ENCODE data around the gene PEX14. TPM values are rescaled to one million over a fixed set of nuclear protein-coding genes. Genes with fewer than 3 reads are reported as not detected.
A peak's percentile ranks its signal among the peaks of the same experiment; 100 is the strongest.

The PEX14 gene
- total and polyA plus RNA-seq, 8 donors = 8.2 to 26.3 (median 12.6) TPM

DNA sequence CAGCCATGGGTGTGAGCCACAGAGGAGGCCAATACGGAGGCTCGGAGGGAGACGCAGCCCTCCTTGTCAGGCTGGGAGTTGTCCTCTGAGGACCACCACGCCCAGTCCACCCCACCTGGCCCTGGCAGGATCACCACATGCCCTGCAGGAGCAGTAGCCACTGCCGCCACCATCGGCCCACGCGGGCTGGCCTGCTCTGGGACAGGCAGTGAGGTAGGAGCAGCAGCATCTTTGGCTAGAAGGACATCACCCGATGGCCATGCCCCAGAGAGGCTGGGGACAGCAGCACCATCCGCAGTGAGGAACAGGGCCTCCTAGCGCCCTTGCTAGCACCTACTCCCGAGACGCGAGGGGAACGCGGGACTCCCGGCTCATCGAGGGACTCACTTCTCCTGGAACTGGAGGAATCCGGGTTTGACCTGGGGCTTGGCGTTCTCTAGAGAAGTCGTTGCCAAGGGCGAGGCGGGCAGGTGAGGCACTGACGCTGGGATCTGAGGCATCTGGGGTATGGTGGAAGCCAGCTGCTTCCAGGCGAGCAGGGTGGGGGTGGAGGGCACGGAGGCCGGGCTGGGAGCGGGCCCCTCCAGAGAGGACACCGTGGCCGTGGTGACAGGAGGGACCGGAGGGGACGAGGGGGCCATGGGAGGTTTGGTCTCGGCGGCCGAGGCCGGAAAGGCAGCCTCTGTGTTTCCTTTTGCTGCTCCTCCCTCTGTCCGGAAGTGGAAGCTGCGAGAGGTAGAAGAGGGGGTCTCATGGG is 172.8 kb downstream of the PEX14 start:
- Histone ChIP-seq H3K36me3 (peaks cover 37 to 100% (median 82%) of the 10 kb centered on the region in 4 donors), H3K4me3 (no peak overlapping the region), H3K27me3 (no peaks in the 10 kb centered on the region), H3K4me1 (peaks cover 8 to 77% (median 33%) of the 10 kb centered on the region in 4 donors), H3K9me3 (no peaks in the 10 kb centered on the region), H3K27ac (peak overlapping the region in 2 of 5 donors; percentile 59 to 78)
- intact Hi-C loops (cut with DNase I; ENCODE audit: low total_unique reads) = no loop called here
- no peak for DNase-seq
- WGBS, 5 donors = 83 to 94% (median 84%) methylated on average over 34 to 38 of the region's 38 CpGs
- TF ChIP-seq POLR2AphosphoS5 (IDR thresholded peaks at IDR 0.05) (no peak), POLR2A (IDR thresholded peaks at IDR 0.05) (no peak), EP300 (IDR thresholded peaks at IDR 0.05) (no peak)
- TF ChIP-seq, protein P1, sequence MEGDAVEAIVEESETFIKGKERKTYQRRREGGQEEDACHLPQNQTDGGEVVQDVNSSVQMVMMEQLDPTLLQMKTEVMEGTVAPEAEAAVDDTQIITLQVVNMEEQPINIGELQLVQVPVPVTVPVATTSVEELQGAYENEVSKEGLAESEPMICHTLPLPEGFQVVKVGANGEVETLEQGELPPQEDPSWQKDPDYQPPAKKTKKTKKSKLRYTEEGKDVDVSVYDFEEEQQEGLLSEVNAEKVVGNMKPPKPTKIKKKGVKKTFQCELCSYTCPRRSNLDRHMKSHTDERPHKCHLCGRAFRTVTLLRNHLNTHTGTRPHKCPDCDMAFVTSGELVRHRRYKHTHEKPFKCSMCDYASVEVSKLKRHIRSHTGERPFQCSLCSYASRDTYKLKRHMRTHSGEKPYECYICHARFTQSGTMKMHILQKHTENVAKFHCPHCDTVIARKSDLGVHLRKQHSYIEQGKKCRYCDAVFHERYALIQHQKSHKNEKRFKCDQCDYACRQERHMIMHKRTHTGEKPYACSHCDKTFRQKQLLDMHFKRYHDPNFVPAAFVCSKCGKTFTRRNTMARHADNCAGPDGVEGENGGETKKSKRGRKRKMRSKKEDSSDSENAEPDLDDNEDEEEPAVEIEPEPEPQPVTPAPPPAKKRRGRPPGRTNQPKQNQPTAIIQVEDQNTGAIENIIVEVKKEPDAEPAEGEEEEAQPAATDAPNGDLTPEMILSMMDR (IDR thresholded peaks at IDR 0.05) = no peak

DNA sequence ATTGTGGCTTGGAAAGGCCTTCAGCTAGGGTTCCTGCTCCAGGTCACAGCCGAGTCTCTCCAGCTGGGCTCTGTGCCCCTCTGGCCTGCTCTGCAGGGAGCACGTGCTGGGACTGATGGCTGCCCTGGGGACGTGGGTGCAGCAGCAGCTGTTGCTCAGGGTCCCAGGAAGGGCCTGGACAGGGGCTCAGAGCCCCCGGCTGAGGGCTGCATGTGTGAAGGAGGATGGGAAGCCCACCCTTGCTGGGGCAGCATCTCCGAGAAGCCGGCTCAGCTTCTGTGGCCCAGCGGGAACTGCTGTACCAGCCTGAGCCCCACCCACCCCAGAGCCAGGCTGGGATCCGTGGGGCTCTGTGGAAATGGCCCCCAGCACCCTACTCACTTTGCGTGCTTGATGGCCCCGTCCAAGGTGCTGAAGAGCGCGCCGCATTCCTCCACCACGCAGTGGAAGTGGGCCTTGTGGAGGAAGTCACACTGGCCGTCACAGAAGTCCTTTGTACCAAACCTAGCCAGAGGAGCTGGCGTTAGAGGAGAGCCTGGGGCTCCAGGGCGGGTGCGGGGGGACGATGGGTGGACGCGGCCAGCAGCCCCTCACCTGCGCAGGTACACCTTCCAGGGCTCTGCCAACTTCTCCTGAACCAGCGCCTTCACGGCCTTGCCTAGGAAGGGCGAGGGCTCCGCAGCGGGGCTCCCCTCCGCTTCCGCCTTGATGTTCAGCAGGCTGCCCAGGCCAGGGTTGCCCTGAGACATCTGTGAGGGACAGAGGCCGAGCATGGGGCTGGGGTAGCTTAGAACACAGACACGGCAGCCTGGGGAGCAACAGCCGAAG is 174.2 kb downstream of the PEX14 start:
- Histone ChIP-seq H3K27ac (peak overlapping the region in 2 of 5 donors; percentile 31 to 78), H3K27me3 (no peaks in the 10 kb centered on the region), H3K4me3 (no peak overlapping the region), H3K4me1 (peaks cover 9 to 81% (median 41%) of the 10 kb centered on the region in 4 donors), H3K36me3 (peaks cover 40 to 100% (median 82%) of the 10 kb centered on the region in 4 donors), H3K9me3 (no peaks in the 10 kb centered on the region)
- no peak for DNase-seq
- 75 to 89% (median 82%) methylated on average over 24 to 32 of the region's 32 CpGs for WGBS, 5 donors
- intact Hi-C loops (cut with DNase I; ENCODE audit: low total_unique reads) = no loop called here
- TF ChIP-seq, protein P1 (IDR thresholded peaks at IDR 0.05) = no peak
- TF ChIP-seq EP300 (IDR thresholded peaks at IDR 0.05) = no peak
- no peak for TF ChIP-seq POLR2A (IDR thresholded peaks at IDR 0.05)
- no peak for TF ChIP-seq POLR2AphosphoS5 (IDR thresholded peaks at IDR 0.05)

DNA sequence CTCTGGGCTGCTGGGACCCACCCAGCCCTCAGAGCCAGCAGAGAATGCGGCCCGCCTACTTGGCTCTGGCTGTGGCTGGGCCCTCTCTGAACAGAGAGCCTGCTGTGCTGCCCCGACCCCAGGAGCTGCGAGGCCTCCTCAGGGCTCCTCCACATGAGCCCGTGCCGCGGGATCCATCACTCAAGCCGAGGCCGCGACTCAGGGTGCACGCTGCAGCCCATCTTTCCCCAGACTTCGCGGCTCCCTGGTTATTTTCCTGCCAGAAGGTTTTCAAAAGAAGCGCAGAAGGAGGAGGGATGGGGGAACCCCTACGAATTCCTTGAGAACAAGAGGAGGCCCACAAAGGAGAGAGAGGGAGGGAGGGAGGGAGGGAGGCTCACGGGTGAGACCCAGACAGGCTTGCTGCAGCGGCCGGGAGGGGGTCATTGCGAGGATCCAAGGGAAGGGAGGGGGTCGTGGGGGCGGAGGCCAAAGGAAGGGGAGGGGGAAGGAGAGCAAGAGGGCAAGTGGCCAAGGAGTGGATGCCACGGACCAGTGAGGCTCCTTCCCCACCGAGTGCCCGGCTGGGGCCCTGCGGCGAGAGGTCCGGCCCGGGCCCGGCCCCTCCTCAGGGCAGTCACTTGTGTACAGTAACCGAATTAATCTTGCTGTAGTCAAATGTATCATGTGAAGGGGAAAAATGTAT is 174.9 kb downstream of the PEX14 start:
- no peak for TF ChIP-seq EP300 (IDR thresholded peaks at IDR 0.05)
- TF ChIP-seq, protein P1 (IDR thresholded peaks at IDR 0.05) = no peak
- no peak for TF ChIP-seq POLR2AphosphoS5 (IDR thresholded peaks at IDR 0.05)
- TF ChIP-seq POLR2A (IDR thresholded peaks at IDR 0.05) = no peak
- Histone ChIP-seq H3K27ac (peak overlapping the region in 3 of 5 donors; percentile 15 to 78 (median 49)), H3K36me3 (peaks cover 41 to 100% (median 82%) of the 10 kb centered on the region in 4 donors), H3K9me3 (no peaks in the 10 kb centered on the region), H3K4me1 (peaks cover 9 to 81% (median 48%) of the 10 kb centered on the region in 4 donors), H3K27me3 (no peaks in the 10 kb centered on the region), H3K4me3 (no peak overlapping the region)
- intact Hi-C loops (cut with DNase I; ENCODE audit: low total_unique reads) = no loop called here
- 74 to 83% (median 78%) methylated on average over 28 to 30 of the region's 30 CpGs for WGBS, 5 donors
- DNase-seq = peak in 1 of 2 donors; percentile 55
